HL-60 (cell line): Measurements from ENCODE around the gene CYTH1.

ENCODE experiments used
- CTCF ChIP-seq: IDR thresholded peaks from one replicate; pipeline ENCODE4 v1.5.1; 2011; ENCODE audit warnings: low read length, control low read depth, inconsistent platforms; ENCODE audit not compliant: insufficient read depth
- POLR2AphosphoS5 ChIP-seq: IDR thresholded peaks from 2 replicates; pipeline ENCODE4 v1.6.1; 2012; ENCODE audit warnings: low read depth
- REST ChIP-seq: IDR thresholded peaks from 2 replicates; pipeline ENCODE4 v1.6.1; 2012; ENCODE audit warnings: low read depth; ENCODE audit not compliant: insufficient replicate concordance

GRCh38 chr17:78674156-78674555, 107.9 kb downstream of the CYTH1 start:
- TF ChIP-seq CTCF (no peak), POLR2AphosphoS5 (no peak), REST (no peak)
